SK-N-SH (cell line): ENCODE results near the gene ELAVL2. TPM values are rescaled to one million over a fixed set of nuclear protein-coding genes. Genes with fewer than 3 reads are reported as not detected.

Experiments
- CTCF ChIA-PET: fragments of 300-600, 350-600 bp; formaldehyde crosslinking; extraction: SDS; loops from one replicate; lab custom pipeline; 2021; lab: Yijun Ruan, JAX
- POLR2A ChIA-PET: fragments of 350-600 bp; sonication (Branson Sonifier 250); formaldehyde crosslinking; extraction: SDS; loops from one replicate; lab custom pipeline; 2020; ENCODE audit warnings: antibody characterized with exemption, inconsistent platforms; lab: Yijun Ruan, JAX
- DNase-seq: peaks from one replicate; pipeline ENCODE4 v3.0.0; 2012
- H2AFZ ChIP-seq: fragments of 200-600 bp; sonication (generic); 2 replicates; pipeline ENCODE4 v1.8.1; 2016; ENCODE audit warnings: antibody characterized with exemption, mild to moderate bottlenecking, low read depth
- H3F3A ChIP-seq: fragments of 200-600 bp; sonication (generic); replicated peaks from 2 replicates; pipeline ENCODE3; 2016; ENCODE audit warnings: antibody characterized with exemption, mild to moderate bottlenecking; ENCODE audit not compliant: insufficient read depth
- H3K27ac ChIP-seq, 2 experiments: fragments of 200-500 bp in 1 of 2; fragments of 200-600 bp in 1 of 2; sonication (Bioruptor generic) in 1 of 2; sonication (generic), shearing (Covaris generic) in 1 of 2; 2 replicates each; pipeline versions ENCODE4 v1.5.1 to v1.6.1; 2014 to 2016; ENCODE audit warnings: low read depth in 2 of 2, inconsistent platforms in 1 of 2, low read length in 1 of 2, mild to moderate bottlenecking in 1 of 2, mixed read lengths in 1 of 2
- H3K27me3 ChIP-seq: fragments of 200-600 bp; sonication (generic), shearing (Covaris generic); 2 replicates; pipeline ENCODE4 v1.6.1; 2016; ENCODE audit warnings: mixed run types; ENCODE audit not compliant: insufficient read depth
- H3K36me3 ChIP-seq, 2 experiments: fragments of 200-500 bp in 1 of 2; fragments of 200-600 bp in 1 of 2; sonication (Bioruptor generic) in 1 of 2; sonication (generic) in 1 of 2; replicated peaks in 1 of 2; 2 replicates each; pipeline versions ENCODE3 to v1.5.1; 2014 to 2016; ENCODE audit warnings: low read length in 1 of 2, mild to moderate bottlenecking in 1 of 2; ENCODE audit not compliant: insufficient read depth in 2 of 2, control insufficient read depth in 1 of 2
- H3K4me1 ChIP-seq, 2 experiments: fragments of 200-500 bp in 1 of 2; fragments of 200-600 bp in 1 of 2; sonication (Bioruptor generic) in 1 of 2; sonication (generic), shearing (Covaris generic) in 1 of 2; 2 replicates each; pipeline versions ENCODE4 v1.5.1 to v1.6.1; 2014 to 2016; ENCODE audit warnings: low read depth in 1 of 2, low read length in 1 of 2, mixed run types in 1 of 2; ENCODE audit not compliant: insufficient read depth in 2 of 2, control insufficient read depth in 1 of 2
- H3K4me2 ChIP-seq: fragments of 200-600 bp; sonication (generic), shearing (Covaris generic); 2 replicates; pipeline ENCODE4 v1.6.1; 2017; ENCODE audit warnings: mixed run types
- H3K4me3 ChIP-seq, 2 experiments: fragments of 200-500 bp in 1 of 2; fragments of 200-600 bp in 1 of 2; sonication (Bioruptor generic) in 1 of 2; sonication (generic), shearing (Covaris generic) in 1 of 2; 2 replicates each; pipeline versions ENCODE4 v1.5.1 to v1.8.1; 2014 to 2016; ENCODE audit warnings: low read depth in 2 of 2, inconsistent platforms in 1 of 2, low read length in 1 of 2, mild to moderate bottlenecking in 1 of 2, mixed read lengths in 1 of 2, moderate library complexity in 1 of 2
- H3K79me2 ChIP-seq: fragments of 200-600 bp; sonication (generic); 2 replicates; pipeline ENCODE4 v1.8.1; 2017; ENCODE audit warnings: mild to moderate bottlenecking; ENCODE audit not compliant: insufficient read depth
- H3K9ac ChIP-seq: fragments of 200-600 bp; sonication (generic); 2 replicates; pipeline ENCODE4 v1.6.1; 2017; ENCODE audit warnings: mixed run types
- H3K9me2 ChIP-seq: fragments of 200-600 bp; sonication (generic); 2 replicates; pipeline ENCODE4 v1.6.1; 2017; ENCODE audit warnings: mixed run types
- H3K9me3 ChIP-seq: fragments of 200-600 bp; sonication (generic); 2 replicates; pipeline ENCODE4 v1.6.1; 2017; ENCODE audit warnings: mixed run types, mild to moderate bottlenecking, moderate library complexity
- H4K20me1 ChIP-seq: fragments of 200-600 bp; sonication (generic); 2 replicates; pipeline ENCODE4 v1.6.1; 2017; ENCODE audit warnings: mild to moderate bottlenecking, mixed run types; ENCODE audit not compliant: insufficient read depth
- EP300 ChIP-seq, 2 experiments: IDR thresholded peaks; 2 replicates each; pipeline versions ENCODE4 v1.4.0 to v1.6.1; 2012; ENCODE audit warnings: borderline replicate concordance in 1 of 2, low read depth in 1 of 2, low read length in 1 of 2
- FOSL2 ChIP-seq: IDR thresholded peaks from 2 replicates; pipeline ENCODE4 v1.4.0; 2012; ENCODE audit warnings: low read depth, mild to moderate bottlenecking, moderate library complexity, borderline replicate concordance
- FOXM1 ChIP-seq: IDR thresholded peaks from 2 replicates; pipeline ENCODE4 v1.4.0; 2012; ENCODE audit warnings: low read depth, mild to moderate bottlenecking
- GATA2 ChIP-seq: sonication (generic); formaldehyde crosslinking; IDR thresholded peaks from 2 replicates; pipeline ENCODE4 v1.5.0; 2020; ENCODE audit warnings: mild to moderate bottlenecking, missing genetic modification reagents
- RCOR1 ChIP-seq: fragments of 150-350 bp; IDR thresholded peaks from 2 replicates; pipeline ENCODE4 v1.6.1; 2017; ENCODE audit warnings: antibody characterized with exemption, low read length
- SIN3A ChIP-seq: IDR thresholded peaks from 2 replicates; pipeline ENCODE4 v1.6.1; 2012; ENCODE audit warnings: low read depth, mild to moderate bottlenecking, low read length, moderate library complexity, borderline replicate concordance
- SMC3 ChIP-seq: IDR thresholded peaks from 2 replicates; pipeline ENCODE4 v1.6.1; 2012; ENCODE audit warnings: low read depth, low read length, improper control_type of control experiment
- TCF12 ChIP-seq: IDR thresholded peaks from 2 replicates; pipeline ENCODE4 v1.4.0; 2012
- TEAD4 ChIP-seq: IDR thresholded peaks from 2 replicates; pipeline ENCODE4 v1.4.0; 2012; ENCODE audit warnings: mild to moderate bottlenecking, borderline replicate concordance; ENCODE audit not compliant: insufficient read depth
- WGBS: methylation state at CpG from one replicate; pipeline ENCODE4 v1.1.6; 2017; ENCODE audit warnings: low lambda C conversion rate; 5-methylcytosine and 5-hydroxymethylcytosine counted together
- polyA plus RNA-seq, 3 experiments: library from polyadenylated mRNA; depleted of rRNA; stranded (reverse); fragments of >200 nt; gene quantifications; 2 replicates each; pipeline ENCODE4 v1.2.3, GENCODE V29; 2012
- TF ChIP-seq, protein P1 (sequence below): IDR thresholded peaks from 2 replicates; pipeline ENCODE4; 2012
- TF ChIP-seq, protein P2 (sequence below): IDR thresholded peaks from 2 replicates; pipeline ENCODE4 v1.4.0; 2012; ENCODE audit warnings: low read depth, borderline replicate concordance
- TF ChIP-seq, protein P3 (sequence below): IDR thresholded peaks from 2 replicates; pipeline ENCODE4 v1.4.0; 2012; ENCODE audit warnings: low read depth
- TF ChIP-seq, protein P4 (sequence below): fragments of 200-600 bp; sonication (generic); IDR thresholded peaks from 2 replicates; pipeline ENCODE4 v1.6.1; 2017; ENCODE audit warnings: antibody characterized with exemption, mild to moderate bottlenecking, moderate library complexity
- TF ChIP-seq, protein P5 (sequence below): IDR thresholded peaks from 2 replicates; pipeline ENCODE4 v1.4.0; 2012; ENCODE audit warnings: low read depth, borderline replicate concordance

ELAVL2 gene
- polyA plus RNA-seq, 1 of the 3 experiments (the other 2 are of a cell fraction), result 0.15 TPM

DNA sequence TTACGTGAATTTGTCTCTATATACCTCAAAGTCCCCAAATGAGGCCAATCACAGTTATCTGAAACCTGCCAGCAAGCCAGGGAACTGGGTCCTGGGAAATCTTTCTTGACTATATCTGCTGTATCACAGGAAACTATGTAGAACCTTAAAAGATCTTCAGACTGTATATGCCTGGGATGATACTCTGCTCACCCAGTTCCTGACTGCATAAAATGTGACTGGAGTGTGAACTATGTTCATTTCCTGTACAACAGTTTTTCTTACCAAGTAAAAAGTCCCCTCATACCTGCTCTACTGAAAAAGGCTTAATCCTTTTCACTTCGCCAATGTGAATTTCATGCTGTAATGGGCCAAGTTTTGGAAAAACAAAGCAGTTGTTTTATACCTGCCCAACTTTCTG is 162.9 kb downstream of the ELAVL2 start:
- POLR2A ChIA-PET, result no interaction called here
- CTCF ChIA-PET, result no interaction called here
- no peak overlapping the region for H3K9ac ChIP-seq

More for the DNA sequence above, 162.9 kb downstream of the ELAVL2 start:
- DNase-seq, result no peak
- peaks cover 0 to 3% of the 10 kb centered on the region in 2 experiments; a peak in 2 of 4 replicates for H3K4me1 ChIP-seq
- H3K27me3 ChIP-seq, result no peaks in the 10 kb centered on the region
- no peaks in the 10 kb centered on the region for H3K9me2 ChIP-seq
- H2AFZ ChIP-seq, result no peak overlapping the region
- H4K20me1 ChIP-seq, result no peaks in the 10 kb centered on the region
- no peaks in the 10 kb centered on the region for H3K36me3 ChIP-seq
- H3K4me2 ChIP-seq, result no peak overlapping the region
- H3K9me3 ChIP-seq, result no peaks in the 10 kb centered on the region
- TF ChIP-seq SMC3, result no peak
- no peak for TF ChIP-seq GATA2 (CRISPR knock-in tag)
- TF ChIP-seq, protein P1, sequence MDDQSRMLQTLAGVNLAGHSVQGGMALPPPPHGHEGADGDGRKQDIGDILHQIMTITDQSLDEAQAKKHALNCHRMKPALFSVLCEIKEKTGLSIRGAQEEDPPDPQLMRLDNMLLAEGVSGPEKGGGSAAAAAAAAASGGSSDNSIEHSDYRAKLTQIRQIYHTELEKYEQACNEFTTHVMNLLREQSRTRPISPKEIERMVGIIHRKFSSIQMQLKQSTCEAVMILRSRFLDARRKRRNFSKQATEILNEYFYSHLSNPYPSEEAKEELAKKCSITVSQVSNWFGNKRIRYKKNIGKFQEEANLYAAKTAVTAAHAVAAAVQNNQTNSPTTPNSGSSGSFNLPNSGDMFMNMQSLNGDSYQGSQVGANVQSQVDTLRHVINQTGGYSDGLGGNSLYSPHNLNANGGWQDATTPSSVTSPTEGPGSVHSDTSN, result no peak
- TF ChIP-seq, protein P2, sequence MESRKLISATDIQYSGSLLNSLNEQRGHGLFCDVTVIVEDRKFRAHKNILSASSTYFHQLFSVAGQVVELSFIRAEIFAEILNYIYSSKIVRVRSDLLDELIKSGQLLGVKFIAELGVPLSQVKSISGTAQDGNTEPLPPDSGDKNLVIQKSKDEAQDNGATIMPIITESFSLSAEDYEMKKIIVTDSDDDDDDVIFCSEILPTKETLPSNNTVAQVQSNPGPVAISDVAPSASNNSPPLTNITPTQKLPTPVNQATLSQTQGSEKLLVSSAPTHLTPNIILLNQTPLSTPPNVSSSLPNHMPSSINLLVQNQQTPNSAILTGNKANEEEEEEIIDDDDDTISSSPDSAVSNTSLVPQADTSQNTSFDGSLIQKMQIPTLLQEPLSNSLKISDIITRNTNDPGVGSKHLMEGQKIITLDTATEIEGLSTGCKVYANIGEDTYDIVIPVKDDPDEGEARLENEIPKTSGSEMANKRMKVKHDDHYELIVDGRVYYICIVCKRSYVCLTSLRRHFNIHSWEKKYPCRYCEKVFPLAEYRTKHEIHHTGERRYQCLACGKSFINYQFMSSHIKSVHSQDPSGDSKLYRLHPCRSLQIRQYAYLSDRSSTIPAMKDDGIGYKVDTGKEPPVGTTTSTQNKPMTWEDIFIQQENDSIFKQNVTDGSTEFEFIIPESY, result no peak
- no peak for TF ChIP-seq TEAD4
- TF ChIP-seq, protein P3, sequence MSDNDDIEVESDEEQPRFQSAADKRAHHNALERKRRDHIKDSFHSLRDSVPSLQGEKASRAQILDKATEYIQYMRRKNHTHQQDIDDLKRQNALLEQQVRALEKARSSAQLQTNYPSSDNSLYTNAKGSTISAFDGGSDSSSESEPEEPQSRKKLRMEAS, result no peak
- TF ChIP-seq, protein P4, sequence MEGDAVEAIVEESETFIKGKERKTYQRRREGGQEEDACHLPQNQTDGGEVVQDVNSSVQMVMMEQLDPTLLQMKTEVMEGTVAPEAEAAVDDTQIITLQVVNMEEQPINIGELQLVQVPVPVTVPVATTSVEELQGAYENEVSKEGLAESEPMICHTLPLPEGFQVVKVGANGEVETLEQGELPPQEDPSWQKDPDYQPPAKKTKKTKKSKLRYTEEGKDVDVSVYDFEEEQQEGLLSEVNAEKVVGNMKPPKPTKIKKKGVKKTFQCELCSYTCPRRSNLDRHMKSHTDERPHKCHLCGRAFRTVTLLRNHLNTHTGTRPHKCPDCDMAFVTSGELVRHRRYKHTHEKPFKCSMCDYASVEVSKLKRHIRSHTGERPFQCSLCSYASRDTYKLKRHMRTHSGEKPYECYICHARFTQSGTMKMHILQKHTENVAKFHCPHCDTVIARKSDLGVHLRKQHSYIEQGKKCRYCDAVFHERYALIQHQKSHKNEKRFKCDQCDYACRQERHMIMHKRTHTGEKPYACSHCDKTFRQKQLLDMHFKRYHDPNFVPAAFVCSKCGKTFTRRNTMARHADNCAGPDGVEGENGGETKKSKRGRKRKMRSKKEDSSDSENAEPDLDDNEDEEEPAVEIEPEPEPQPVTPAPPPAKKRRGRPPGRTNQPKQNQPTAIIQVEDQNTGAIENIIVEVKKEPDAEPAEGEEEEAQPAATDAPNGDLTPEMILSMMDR, result no peak
- no peak for TF ChIP-seq FOSL2
- no peak for TF ChIP-seq SIN3A
- no peak for TF ChIP-seq FOXM1
- TF ChIP-seq RCOR1, result no peak
- no peak for TF ChIP-seq TCF12
- no peak for TF ChIP-seq EP300 (IDR thresholded peaks at IDR 0.05; ENCODE audit: borderline replicate concordance in 1 of 2, low read depth in 1 of 2, low read length in 1 of 2)
- TF ChIP-seq, protein P5, sequence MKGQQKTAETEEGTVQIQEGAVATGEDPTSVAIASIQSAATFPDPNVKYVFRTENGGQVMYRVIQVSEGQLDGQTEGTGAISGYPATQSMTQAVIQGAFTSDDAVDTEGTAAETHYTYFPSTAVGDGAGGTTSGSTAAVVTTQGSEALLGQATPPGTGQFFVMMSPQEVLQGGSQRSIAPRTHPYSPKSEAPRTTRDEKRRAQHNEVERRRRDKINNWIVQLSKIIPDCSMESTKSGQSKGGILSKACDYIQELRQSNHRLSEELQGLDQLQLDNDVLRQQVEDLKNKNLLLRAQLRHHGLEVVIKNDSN, result no peak
- H3K79me2 ChIP-seq, result no peaks in the 10 kb centered on the region
- WGBS, result 11% methylated on average over 2 of the region's 2 CpGs
- H3K27ac ChIP-seq, result no peak overlapping the region
- no peak overlapping the region for H3K4me3 ChIP-seq
- H3F3A ChIP-seq, result no peaks in the 10 kb centered on the region
